HepG2 (cell line): ENCODE measurements around the gene ITGB8. TPM values are rescaled to one million over a fixed set of nuclear protein-coding genes. Genes with fewer than 3 reads are reported as not detected.

Source experiments
- ATAC-seq: fragments of 200-7000 bp; cut with Tn5 transposase; 3 replicates; pipeline ENCODE4 v1.9.1; 2020; ENCODE audit warnings: mild to moderate bottlenecking, moderate library complexity
- BruUV-seq: library from RNA; stranded (reverse); fragments of 400-500 nt; replicated peaks from 2 replicates; lab custom pipeline; 2021; lab: Mats Ljungman, UMichigan
- CTCF ChIA-PET: fragments of 300-600 bp; formaldehyde crosslinking; extraction: SDS; loops from one replicate; lab custom pipeline; 2021; ENCODE audit warnings: low total read pairs, inconsistent platforms, low intra/inter-chr PET ratio; lab: Yijun Ruan, JAX
- POLR2A ChIA-PET: fragments of 350-600 bp; sonication (Branson Sonifier 250); formaldehyde crosslinking; loops from one replicate; lab custom pipeline; 2020; ENCODE audit warnings: antibody characterized with exemption, inconsistent platforms; lab: Yijun Ruan, JAX
- DNase-seq: peaks from one replicate; pipeline ENCODE4 v3.0.0-alpha.2; 2015; ENCODE audit warnings: low spot score
- FAIRE-seq: peaks from 3 replicates; lab custom pipeline; 2011; peaks lifted over from hg19 to GRCh38; lab: Jason Lieb, UNC
- H2AFZ ChIP-seq: one replicate; pipeline ENCODE4 v1.6.1; 2011; ENCODE audit warnings: low read length, inconsistent platforms
- H3K27ac ChIP-seq: fragments of 300-600 bp; 3 replicates; pipeline ENCODE4 v1.8.0; 2011; ENCODE audit warnings: mixed run types, mild to moderate bottlenecking, mixed read lengths, low read length, inconsistent platforms; ENCODE audit not compliant: insufficient read depth; ENCODE audit errors: extremely low read length
- H3K27me3 ChIP-seq, 2 experiments: fragments of 200-600 bp in 1 of 2; 2 replicates in 1 of 2; 3 replicates in 1 of 2; pipeline versions ENCODE4 v1.6.0 to v1.8.0; 2011; ENCODE audit warnings: low read length in 2 of 2, mild to moderate bottlenecking in 2 of 2, moderate library complexity in 2 of 2, inconsistent platforms in 1 of 2; ENCODE audit not compliant: insufficient read depth in 2 of 2, control insufficient read depth in 1 of 2
- H3K36me3 ChIP-seq, 2 experiments: fragments of 200-600 bp in 1 of 2; replicated peaks in 1 of 2; 2 replicates in 1 of 2; 3 replicates in 1 of 2; pipeline versions ENCODE4 v1.5.1 to v1.8.0; 2011; ENCODE audit warnings: low read length in 2 of 2, inconsistent platforms in 1 of 2; ENCODE audit not compliant: insufficient read depth in 2 of 2, control insufficient read depth in 1 of 2
- H3K4me1 ChIP-seq: 2 replicates; pipeline ENCODE4 v1.5.1; 2012; ENCODE audit warnings: low read length, inconsistent platforms; ENCODE audit not compliant: insufficient read depth
- H3K4me2 ChIP-seq: 2 replicates; pipeline ENCODE4 v1.6.0; 2011; ENCODE audit warnings: low read depth, low read length, inconsistent platforms
- H3K4me3 ChIP-seq, 3 experiments: fragments of 200-600 bp in 1 of 3; sonication (generic), shearing (Covaris generic) in 1 of 3; replicated peaks in 1 of 3; 2 replicates each; pipeline ENCODE4 v1.5.1; 2011 to 2016; ENCODE audit warnings: low read length in 3 of 3, inconsistent platforms in 2 of 3, low read depth in 2 of 3, mild to moderate bottlenecking in 2 of 3, control low read depth in 1 of 3, mixed read lengths in 1 of 3; ENCODE audit not compliant: insufficient read depth in 1 of 3
- H3K79me2 ChIP-seq: one replicate; pipeline ENCODE4 v1.6.1; 2011; ENCODE audit warnings: low read length, inconsistent platforms; ENCODE audit not compliant: insufficient read depth
- H3K9ac ChIP-seq: 2 replicates; pipeline ENCODE4 v1.6.0; 2011; ENCODE audit warnings: mild to moderate bottlenecking, low read depth, low read length, inconsistent platforms; ENCODE audit not compliant: insufficient read depth
- H3K9me3 ChIP-seq: 2 replicates; pipeline ENCODE4 v1.5.1; 2012; ENCODE audit warnings: mild to moderate bottlenecking, low read length
- H4K20me1 ChIP-seq: 2 replicates; pipeline ENCODE4 v1.6.0; 2011; ENCODE audit warnings: inconsistent platforms, mild to moderate bottlenecking, low read length, moderate library complexity; ENCODE audit not compliant: insufficient read depth
- ARHGAP35 ChIP-seq: sonication (generic); formaldehyde crosslinking; IDR thresholded peaks from 2 replicates; pipeline ENCODE4 v1.9.0; 2022; ENCODE audit warnings: mild to moderate bottlenecking, inconsistent platforms, moderate library complexity, missing genetic modification reagents, borderline replicate concordance
- NCOA5 ChIP-seq: sonication (generic); formaldehyde crosslinking; IDR thresholded peaks from 2 replicates; pipeline ENCODE4 v1.4.0; 2020; ENCODE audit warnings: missing genetic modification reagents
- NFE2L2 ChIP-seq: fragments of 150-350 bp; IDR thresholded peaks from 2 replicates; pipeline ENCODE4 v1.6.1; 2014; ENCODE audit warnings: low read length
- NONO ChIP-seq, 2 experiments: fragments of 450-650 bp in 1 of 2; sonication (generic) in 1 of 2; formaldehyde crosslinking in 1 of 2; IDR thresholded peaks in 1 of 2; conservative IDR thresholded peaks in 1 of 2; 2 replicates each; pipeline versions ENCODE4 v1.6.1 to v1.8.0; 2017 to 2022; ENCODE audit warnings: mild to moderate bottlenecking in 1 of 2, missing genetic modification reagents in 1 of 2, moderate library complexity in 1 of 2
- THAP9 ChIP-seq: sonication (generic); formaldehyde crosslinking; IDR thresholded peaks from 2 replicates; pipeline ENCODE4; 2020; ENCODE audit warnings: missing genetic modification reagents, mild to moderate bottlenecking, borderline replicate concordance
- ZNF296 ChIP-seq: sonication (generic); formaldehyde crosslinking; conservative IDR thresholded peaks from 2 replicates; pipeline ENCODE4 v1.5.0; 2020; ENCODE audit warnings: mild to moderate bottlenecking, missing genetic modification reagents
- ZNF788 ChIP-seq: sonication (generic); formaldehyde crosslinking; IDR thresholded peaks from 2 replicates; pipeline ENCODE4 v1.5.0; 2020; ENCODE audit warnings: mild to moderate bottlenecking, missing genetic modification reagents, borderline replicate concordance
- ZSCAN5A ChIP-seq: sonication (generic); formaldehyde crosslinking; IDR thresholded peaks from 2 replicates; pipeline ENCODE4 v1.8.0; 2022; ENCODE audit warnings: mild to moderate bottlenecking, missing genetic modification reagents, borderline replicate concordance
- WGBS: methylation state at CpG from one replicate; pipeline ENCODE4 v1.1.6; 2017; ENCODE audit warnings: low lambda C conversion rate; 5-methylcytosine and 5-hydroxymethylcytosine counted together
- in situ Hi-C: cut with HindIII; loops from 2 replicates; pipeline ENCODE4 v1.10.0; 2017; ENCODE audit warnings: low pct_unique_long_range_greater_than_20kb; ENCODE audit not compliant: extremely low pct_ligation_motif_present
- intact Hi-C: fragments of 100-400 bp; cut with micrococcal nuclease; formaldehyde crosslinking; loops from one replicate; pipeline ENCODE4 v1.10.0; 2022; ENCODE audit not compliant: unreplicated experiment
- polyA plus RNA-seq, 8 experiments: library from polyadenylated mRNA; depleted of rRNA in 3 of 8; stranded (reverse) in 7 of 8; unstranded in 1 of 8; fragments of >200 nt; fragmentation: Illumina TruSeq in 4 of 8; extraction: Trizol in 4 of 8; gene quantifications; 2 replicates each; pipeline versions ENCODE4 v1.2.1 to v1.2.3, GENCODE V29; 2011 to 2016; ENCODE audit warnings: low read depth in 4 of 8, missing spikeins in 1 of 8, mixed read lengths in 1 of 8; ENCODE audit not compliant: insufficient read depth in 1 of 8
- total RNA-seq, 5 experiments: library from RNA; depleted of rRNA; stranded (reverse); fragments of >200 nt; fragmentation: Illumina TruSeq; extraction: Trizol; gene quantifications; 2 replicates each; pipeline ENCODE4 v1.2.3, GENCODE V29; 2016; ENCODE audit warnings: low read depth in 1 of 5

ITGB8 gene
- total and polyA plus RNA-seq, 2 of the 13 experiments (the other 11 are each of a cell fraction or from before 2014, with no cell fraction given) = 0.01 TPM; not detected in 1

- no peak for ATAC-seq
- Histone ChIP-seq H3K4me3 (no peak overlapping the region), H3K4me1 (peaks cover 29% of the 10 kb centered on the region), H4K20me1 (no peaks in the 10 kb centered on the region), H3K79me2 (no peaks in the 10 kb centered on the region)
- in situ Hi-C loops = no loop called here
- TF ChIP-seq NCOA5 (CRISPR knock-in tag) (no peak), THAP9 (CRISPR knock-in tag) (no peak), NFE2L2 (no peak), ARHGAP35 (CRISPR knock-in tag) (no peak), NONO (IDR thresholded peaks at IDR 0.05) (no peak), NONO (CRISPR knock-in tag; conservative IDR thresholded peaks at IDR 0.05) (no peak)
- TF ChIP-seq, all 625 proteins: peak for 0
- intact Hi-C loops = no loop called here
- Histone ChIP-seq H3K36me3 (no peaks in the 10 kb centered on the region), H3K9ac (no peak overlapping the region), H3K27ac (no peak overlapping the region), H3K27me3 (peaks cover 2 to 25% of the 10 kb centered on the region in 2 experiments; a peak in 4 of 5 replicates), H3K9me3 (no peaks in the 10 kb centered on the region), H3K4me2 (no peak overlapping the region), H2AFZ (no peak overlapping the region)
- POLR2A ChIA-PET = no interaction called here
- CTCF ChIA-PET = no interaction called here
- 0% methylated on average over 1 of the region's 1 CpG for WGBS
- DNase-seq (no peak), FAIRE-seq (no peak)
- no TSS peak for BruUV-seq
Observed at GRCh38 chr7:20327055-20327454, 3.6 kb upstream of the ITGB8 start.

GRCh38 chr7:20328027-20328426 lies 2.7 kb upstream of the ITGB8 start:
- H3K27me3 ChIP-seq = peaks cover 2 to 30% of the 10 kb centered on the region in 2 experiments; a peak in 4 of 5 replicates
- no peak overlapping the region for H2AFZ ChIP-seq
- H3K4me2 ChIP-seq = no peak overlapping the region
- ChIA-PET POLR2A (no interaction called here), CTCF (no interaction called here)
- no peak for ATAC-seq
- intact Hi-C loops = no loop called here
- H4K20me1 ChIP-seq = no peaks in the 10 kb centered on the region
- BruUV-seq = no TSS peak
- no peaks in the 10 kb centered on the region for H3K9me3 ChIP-seq
- peaks cover 29% of the 10 kb centered on the region for H3K4me1 ChIP-seq
- WGBS = 55% methylated on average over 2 of the region's 2 CpGs
- no peaks in the 10 kb centered on the region for H3K36me3 ChIP-seq
- no peak overlapping the region for H3K27ac ChIP-seq
- no peaks in the 10 kb centered on the region for H3K79me2 ChIP-seq
- no peak for FAIRE-seq
- DNase-seq = no peak
- H3K9ac ChIP-seq = no peak overlapping the region
- no peak overlapping the region for H3K4me3 ChIP-seq
- in situ Hi-C loops = no loop called here
- TF ChIP-seq ZSCAN5A (no peak), ZNF788 (no peak), ZNF296 (CRISPR knock-in tag) (no peak), THAP9 (CRISPR knock-in tag) (no peak)
